HG02884 (cell line): Measurements from ENCODE around the gene RIC8A.
"Not testable (repeated sequence)": the region's sequence is repeated elsewhere in the genome, so short reads cannot be mapped to it uniquely, and the experiment has no call there.

Experiments
- ATAC-seq: cut with Tn5 transposase; IDR thresholded peaks from one replicate; pipeline ENCODE4 v1.9.1; 2021; ENCODE audit warnings: mild to moderate bottlenecking, moderate library complexity; ENCODE audit not compliant: unreplicated experiment

RIC8A gene

DNA sequence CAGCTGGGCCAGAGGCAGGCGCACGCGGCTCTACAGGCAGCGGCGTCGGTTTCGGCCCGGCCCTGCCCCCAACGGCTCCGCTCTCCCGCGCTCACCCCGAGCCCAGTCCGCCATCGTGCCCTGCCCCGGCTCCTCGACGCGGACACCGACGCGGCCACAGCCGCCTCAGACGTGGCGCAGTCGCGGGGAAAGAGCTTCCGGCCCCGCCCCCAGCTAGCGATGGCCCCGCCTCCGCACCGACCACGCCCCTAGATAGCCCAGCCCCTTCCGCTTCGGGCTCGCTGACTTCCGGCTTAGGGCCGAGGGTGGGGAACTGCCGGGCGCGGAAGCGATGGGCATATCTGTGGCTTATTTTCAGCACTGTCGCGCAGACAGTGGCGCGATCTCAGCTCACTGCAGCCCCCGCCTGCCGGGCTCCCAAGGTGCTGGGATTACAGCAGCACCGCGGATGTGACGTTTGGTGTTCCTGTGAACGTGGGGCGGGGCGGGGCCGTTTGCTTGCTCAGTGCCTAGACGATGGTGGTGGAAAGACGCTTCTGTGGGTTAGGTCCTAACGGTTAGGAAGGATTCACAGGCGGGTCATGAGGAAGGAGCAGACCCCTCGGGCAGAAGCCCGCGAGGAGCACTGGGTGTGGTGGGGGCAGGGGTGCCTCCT is at the start of gene RIC8A, which contains the start of gene BET1L:
Gene RIC8A, plus strand, starts transcription at position 501 of the 655 bp plus-strand sequence. CDS start 1,147 bp downstream, outside the sequence.
Gene BET1L, minus strand, starts transcription at position 192 of the 655 bp plus-strand sequence. Its CDS starts 78 bp downstream, at position 114.
- ATAC-seq, result peak; percentile 66

DNA sequence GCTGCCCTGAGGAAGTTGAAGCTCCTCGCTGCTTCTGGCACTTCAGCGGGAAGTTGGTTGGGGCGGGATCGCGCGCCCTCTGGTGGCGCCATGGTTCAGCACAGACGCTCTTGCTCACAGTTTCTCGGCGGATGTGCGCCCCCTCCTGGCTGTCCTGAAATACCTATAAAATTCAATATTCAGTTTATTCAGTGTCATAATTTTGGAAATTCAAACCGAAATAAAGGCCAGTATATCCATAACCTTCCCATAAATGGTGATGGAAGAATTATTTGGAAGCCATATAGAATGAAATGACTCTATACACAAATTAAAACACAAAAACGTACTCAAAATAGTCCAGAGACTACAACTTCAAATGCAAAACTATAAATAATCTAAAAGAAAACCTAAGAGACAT is 27.3 kb upstream of the RIC8A start:
- not testable (repeated sequence) for ATAC-seq

DNA sequence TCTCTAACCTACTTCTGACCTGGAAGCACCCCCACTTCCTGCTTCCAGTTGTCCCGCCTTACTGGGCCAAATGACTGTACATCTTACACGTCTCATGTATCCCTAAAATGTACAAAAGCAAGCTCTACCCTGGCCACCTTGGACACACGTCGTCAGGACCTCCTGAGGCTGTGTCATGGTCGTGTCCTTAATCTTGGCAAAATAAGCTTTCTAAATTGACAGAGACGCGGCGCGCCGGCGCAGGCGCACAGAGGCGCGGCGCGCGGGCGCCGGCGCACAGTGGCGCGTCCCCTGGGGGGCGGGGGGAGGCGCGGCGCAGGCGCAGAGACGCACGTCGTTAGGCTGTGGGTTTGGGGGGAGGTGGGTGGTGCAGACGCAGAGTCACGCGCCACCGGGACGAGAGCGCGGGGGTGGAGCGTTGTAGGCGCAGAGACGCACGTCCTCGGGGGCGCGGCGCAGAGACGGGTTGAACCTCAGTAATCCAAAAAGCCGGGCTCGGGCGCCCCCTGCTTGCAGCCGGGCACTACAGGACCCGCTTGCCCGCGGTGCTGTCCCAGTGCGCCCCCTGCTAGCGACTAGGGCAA is 18.2 kb upstream of the RIC8A start:
- ATAC-seq, result not testable (repeated sequence)

DNA sequence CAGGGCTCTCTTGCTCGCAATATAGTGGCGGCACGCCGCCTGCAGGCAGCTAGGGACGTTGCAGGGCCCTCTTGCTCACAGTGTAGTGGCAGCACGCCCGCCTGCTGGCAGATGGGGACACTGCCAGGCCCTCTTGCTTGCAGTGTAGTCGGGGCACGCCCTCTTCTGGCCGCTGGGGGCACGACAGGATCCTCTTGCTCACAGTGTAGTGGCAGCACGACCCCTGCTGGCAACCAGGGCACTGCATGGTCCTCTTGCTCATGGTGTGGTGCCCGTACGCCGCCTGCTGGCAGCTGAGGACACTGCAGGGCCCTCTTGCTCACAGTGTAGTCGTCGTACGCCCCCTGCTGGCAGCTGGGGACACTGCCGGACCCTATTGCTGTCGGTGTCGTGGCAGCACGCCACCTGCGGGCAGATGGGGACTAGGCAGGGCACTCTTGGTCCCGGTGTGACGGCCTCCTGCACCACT is 17.6 kb upstream of the RIC8A start:
- ATAC-seq, result peak; percentile 63

DNA sequence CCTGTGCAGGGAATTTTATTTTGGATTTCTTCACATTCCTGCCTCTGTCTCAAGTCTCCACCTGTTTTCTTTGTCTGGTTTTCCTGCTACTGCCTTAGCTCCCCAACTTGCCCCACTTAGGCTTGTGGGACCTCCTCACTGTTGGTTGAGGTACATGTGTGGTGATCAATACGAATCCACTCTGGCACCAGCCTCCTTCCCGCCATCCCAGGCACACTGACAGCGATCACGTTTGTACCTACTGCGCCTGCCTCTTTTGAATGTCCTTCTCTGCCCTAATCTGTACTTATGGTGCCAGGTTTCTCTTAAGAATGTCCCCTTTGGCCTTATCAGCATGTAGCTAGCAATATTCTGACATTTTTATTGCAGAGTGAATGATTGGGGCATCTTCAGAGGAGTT is 17.0 kb upstream of the RIC8A start:
- not testable (repeated sequence) for ATAC-seq

DNA sequence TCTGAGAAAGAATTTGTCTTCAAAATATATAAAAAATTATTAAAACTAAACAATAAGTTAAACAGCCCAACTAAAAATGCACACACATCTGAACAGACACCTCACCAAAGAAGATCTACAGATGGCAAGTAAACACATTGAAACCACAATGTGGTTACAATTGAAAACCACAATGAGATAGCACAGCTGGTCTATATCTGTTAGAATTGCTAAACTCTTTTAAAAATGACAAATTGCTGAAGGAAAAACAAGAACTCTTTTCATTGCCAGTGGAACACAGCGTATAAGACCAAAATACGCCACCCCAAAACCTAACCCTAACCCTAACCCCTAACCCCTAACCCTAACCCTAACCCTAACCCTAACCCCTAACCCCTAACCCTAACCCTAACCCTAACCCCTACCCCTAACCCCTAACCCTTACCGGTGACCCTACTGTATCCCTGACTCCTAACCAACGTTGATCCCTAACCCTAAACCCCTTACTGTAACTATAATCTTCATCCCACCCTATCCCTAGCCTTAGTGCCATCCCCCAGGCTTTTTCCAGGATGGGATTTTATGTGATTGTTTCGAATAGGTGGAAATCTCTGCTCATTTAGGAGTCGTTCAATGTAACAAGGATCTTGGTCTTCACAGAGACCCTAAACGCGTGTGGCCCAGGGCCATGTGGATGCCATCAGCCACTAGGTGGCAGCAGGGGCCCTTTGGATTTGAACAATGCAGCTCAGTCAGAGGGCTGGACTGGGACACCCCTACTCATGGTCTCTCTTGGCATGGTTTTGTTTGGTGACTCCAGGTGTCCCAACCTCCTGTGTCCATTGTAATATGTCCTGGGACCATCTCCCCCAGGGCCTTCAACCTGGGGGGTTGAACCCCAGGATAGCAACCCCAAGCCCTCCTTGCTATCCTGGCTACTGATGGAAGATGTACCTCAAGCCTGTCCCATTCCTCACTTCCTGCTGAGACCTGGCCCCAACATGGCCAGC is 15.7 kb upstream of the RIC8A start:
- not testable (repeated sequence) for ATAC-seq

DNA sequence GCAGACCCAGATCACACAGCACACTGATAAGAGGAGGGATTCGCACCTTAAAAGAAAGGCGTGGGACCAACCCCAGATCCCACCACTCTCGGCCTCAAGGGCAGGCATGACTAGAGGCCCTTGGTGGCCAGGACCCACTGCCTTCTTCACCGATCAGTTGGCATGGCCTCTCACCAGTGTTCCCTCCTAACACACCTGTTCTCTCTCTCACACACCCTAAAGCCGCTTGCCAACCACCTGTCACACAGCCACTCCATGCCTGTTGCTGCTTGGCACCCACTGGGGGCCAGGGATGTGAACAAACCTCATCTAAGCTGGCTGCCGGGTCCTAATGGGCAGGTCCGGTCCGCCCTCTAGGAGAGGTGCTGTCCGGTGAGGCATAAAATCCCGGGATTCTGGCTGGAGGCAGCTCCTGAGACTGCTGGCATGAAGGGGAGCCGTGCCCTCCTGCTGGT is 14.8 kb upstream of the RIC8A start, which contains the start of gene SCGB1C1:
Gene SCGB1C1, plus strand, starts transcription at position 405 of the 455 bp plus-strand sequence. Its CDS starts 22 bp downstream, at position 427.
- not testable (repeated sequence) for ATAC-seq

DNA sequence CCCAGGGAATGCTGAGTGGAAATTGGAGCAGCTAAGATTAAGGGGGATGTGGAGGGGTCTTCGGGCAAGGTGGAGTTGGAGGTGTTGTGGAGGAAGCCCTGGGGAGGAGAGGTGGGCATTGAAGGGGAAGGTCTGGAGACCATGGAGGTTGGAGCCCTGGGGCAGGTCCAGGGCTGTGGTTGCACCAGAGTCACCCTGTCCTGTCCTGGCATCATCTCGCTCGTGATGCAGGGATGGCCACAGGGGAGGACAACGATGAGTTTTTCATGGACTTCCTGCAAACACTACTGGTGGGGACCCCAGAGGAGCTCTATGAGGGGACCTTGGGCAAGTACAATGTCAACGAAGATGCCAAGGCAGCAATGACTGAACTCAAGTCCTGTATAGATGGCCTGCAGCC is 14.0 kb upstream of the RIC8A start:
- ATAC-seq, result not testable (repeated sequence)

DNA sequence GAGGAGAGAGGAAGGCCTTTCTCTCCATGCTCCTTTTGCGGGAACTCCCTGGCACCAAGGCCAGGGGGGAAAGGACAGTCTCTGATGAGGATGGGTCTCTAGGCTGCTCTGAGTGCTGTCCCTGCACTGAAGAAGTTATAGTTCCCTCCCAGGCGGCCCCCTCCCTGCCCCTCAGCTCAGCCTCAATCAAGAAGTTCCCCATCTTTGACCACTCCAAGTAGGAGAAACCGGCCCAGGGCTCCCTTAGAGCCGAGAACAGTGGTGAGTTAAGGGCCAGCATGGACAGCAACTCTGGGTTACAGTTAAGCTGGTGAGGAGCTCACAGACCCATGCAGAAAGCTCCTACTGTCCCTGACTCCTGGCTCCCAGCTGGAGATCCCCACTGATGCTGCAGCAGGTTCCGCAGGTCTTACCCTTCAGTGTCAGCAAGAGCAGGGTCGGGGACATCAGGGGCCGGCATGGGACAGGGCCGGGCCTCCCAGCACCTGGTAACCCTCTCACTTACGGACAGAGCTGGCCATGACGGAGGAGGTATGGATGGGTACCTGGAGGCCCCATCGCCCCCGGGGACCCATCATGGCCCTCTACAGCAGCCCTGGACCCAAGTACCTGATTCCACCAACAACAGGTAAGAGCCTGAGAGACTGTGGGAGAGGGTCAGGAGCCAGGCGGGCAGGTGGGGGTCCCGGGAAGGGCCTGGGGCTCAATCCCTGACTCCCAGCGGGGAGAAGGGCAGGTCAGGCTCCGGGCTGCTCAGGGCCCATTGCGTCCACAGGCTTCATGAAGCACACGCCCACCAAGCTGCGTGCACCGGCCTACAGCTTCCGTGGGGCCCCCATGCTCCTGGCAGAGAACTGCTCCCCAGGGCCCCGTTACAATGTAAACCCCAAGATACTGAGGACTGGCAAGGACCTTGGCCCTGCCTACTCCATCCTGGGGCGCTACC is 10.4 kb upstream of the RIC8A start:
- ATAC-seq, result no peak

DNA sequence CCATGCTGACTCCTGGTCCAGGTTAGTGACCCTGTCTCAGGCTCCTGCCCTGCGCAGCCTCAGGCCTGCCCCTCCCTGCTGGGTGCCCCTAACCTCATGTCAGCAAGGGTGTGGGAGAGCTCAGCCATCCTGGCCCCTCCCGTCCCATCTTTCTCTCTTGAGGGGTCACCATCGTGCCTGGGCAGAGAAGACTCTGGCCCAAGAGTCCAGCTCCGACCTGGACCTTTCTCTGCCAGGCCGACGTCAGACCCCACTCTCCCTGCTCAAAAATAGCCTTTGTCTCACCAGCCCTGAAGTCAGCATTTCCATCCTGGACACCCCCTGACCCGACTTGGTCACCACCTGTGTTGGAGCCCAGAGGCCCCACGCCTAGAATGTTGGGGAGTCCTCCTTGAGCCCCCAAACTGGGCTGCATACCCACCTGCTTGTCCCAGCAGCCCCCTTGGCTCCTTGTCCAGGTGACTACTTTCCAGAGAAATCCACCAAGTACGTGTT is 9.7 kb upstream of the RIC8A start:
- no peak for ATAC-seq

DNA sequence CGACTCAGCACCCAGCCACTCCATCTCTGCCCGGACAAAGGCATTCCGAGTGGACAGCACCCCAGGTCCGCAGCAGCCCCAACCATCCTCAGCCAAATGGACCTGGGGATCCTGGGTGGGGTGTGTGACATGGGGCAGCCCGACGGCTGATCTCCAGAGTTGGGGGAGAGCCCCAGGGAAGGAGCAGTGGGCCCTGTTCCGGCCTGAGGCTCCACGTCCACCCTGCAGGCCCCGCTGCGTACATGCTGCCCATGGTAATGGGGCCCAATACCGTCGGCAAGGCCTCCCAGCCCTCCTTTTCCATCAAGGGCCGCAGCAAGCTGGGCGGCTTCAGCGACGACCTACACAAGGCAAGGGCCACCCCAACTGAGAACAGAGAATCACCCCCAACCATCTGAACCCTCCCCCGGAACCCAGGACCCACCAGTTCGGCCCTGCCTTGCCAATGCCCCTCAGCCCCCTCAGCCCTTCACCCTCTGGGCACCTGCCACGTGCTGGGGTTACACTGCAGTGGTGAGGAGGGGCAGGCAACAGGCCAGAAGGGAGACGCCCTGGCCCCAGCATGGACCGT is 9.2 kb upstream of the RIC8A start:
- no peak for ATAC-seq

DNA sequence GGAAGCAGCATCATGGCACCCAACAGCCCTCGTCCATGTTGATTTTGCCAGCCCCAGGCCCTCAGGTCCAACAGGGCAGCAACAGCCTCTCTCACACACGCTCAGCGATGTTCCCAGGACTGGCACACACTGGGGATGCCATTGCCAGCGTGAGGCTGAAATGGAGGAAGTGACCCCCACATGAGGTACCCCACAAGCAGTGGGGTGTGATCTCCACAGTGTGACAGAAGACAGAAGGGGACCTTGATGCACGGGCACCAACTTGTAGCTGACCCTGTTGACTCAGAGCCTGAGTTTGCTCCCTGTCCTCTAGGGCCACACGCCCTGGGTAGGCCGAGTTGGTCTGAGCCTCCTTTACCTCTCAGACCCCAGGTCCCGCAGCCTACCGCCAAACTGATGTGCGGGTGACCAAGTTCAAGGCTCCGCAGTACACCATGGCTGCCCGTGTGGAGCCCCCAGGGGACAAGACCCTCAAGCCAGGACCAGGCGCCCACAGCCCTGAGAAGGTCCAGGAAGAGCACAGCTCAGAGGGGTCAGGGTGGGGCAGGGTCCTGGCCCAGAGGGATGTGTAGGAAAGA is 8.4 kb upstream of the RIC8A start:
- ATAC-seq, result no peak

DNA sequence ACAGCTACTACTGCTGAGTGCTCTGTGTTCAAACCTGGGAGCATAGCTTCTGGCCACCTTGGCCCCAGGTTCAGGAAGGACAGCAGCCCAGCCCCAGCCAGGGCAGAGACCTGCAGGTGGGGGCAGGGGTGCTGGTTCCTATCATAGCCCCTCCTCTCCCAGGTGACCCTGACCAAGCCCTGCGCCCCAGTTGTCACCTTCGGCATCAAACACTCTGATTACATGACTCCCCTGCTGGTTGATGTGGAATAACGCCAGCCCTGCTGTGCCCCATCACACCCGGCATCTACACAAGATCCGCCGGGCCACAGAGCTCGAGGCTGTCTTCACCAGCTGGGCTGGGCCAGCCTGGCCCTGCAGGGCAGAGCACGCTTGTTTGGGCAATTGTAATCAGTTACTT is 7.7 kb upstream of the RIC8A start:
- no peak for ATAC-seq

DNA sequence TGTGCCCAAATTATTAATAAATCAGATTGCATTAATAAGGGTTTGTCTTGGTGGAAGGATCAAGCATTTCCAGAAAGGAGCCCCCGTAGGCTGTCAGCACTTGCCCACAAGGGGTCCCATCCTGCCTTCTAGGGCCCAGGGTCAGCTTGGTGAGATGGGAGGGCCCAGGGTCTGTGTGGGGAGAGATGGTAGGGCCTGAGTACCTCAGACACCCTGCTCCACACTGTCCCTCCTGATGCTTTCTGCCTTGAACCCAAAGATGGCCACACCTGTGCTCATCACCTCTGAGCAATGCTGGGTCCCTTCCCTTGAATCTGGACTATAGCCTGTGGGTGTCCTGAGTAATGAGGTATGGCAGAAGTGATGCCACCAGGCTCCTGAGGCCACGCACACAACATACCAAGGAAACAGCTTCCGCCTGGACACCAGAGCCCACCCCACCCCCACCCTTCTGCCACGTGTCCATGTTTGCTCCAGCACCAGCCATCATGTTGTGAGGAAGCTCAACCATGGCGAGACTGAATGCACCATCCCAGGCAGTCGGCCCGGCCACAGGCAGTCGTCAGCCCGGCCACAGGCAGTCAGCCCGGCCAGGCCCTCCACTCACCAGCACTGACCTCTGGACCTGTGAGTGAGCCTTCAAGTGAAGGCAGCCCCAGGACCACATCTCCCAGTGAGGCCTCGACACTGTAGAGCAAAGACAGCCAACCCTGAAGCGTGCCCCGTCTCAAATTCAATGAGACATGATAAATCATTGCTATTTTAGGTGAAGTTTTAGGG is 7.1 kb upstream of the RIC8A start:
- no peak for ATAC-seq

DNA sequence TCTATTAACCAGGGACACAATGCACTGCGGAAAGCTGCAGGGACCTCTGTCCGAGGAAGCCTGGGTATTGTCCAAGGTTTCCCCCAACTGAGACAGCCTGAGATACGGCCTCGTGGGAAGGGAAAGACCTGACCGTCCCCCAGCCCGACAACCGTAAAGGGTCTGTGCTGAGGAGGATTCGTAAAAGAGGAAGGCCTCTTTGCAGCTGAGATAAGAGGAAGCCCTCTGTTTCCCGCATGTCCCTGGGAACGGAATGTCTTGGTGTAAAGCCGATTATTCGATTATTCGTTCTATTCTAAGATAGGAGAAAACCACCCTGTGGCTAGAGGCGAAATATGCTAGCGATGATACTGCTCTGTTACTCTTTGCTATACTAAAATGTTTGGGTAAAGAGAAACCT is 5.5 kb upstream of the RIC8A start:
- no peak for ATAC-seq

DNA sequence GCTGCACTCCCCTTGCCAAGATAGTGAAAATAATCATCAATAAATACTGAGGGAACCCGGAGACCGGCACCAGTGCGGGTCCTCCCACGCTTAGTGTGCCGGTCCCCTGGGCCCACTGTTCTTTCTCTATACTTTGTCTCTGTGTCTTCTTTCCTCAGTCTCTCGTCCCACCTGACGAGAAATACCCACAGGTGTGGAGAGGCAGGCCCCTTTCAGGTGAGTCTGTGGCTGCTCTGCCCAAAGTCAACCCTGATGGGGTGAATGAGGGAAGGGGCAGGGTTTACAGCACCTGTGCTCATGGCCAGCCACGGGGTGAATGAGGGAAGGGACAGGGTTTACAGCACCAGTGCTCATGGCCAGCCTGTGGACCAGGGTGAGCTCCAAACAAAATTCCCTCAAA is 5.0 kb upstream of the RIC8A start:
- no peak for ATAC-seq

DNA sequence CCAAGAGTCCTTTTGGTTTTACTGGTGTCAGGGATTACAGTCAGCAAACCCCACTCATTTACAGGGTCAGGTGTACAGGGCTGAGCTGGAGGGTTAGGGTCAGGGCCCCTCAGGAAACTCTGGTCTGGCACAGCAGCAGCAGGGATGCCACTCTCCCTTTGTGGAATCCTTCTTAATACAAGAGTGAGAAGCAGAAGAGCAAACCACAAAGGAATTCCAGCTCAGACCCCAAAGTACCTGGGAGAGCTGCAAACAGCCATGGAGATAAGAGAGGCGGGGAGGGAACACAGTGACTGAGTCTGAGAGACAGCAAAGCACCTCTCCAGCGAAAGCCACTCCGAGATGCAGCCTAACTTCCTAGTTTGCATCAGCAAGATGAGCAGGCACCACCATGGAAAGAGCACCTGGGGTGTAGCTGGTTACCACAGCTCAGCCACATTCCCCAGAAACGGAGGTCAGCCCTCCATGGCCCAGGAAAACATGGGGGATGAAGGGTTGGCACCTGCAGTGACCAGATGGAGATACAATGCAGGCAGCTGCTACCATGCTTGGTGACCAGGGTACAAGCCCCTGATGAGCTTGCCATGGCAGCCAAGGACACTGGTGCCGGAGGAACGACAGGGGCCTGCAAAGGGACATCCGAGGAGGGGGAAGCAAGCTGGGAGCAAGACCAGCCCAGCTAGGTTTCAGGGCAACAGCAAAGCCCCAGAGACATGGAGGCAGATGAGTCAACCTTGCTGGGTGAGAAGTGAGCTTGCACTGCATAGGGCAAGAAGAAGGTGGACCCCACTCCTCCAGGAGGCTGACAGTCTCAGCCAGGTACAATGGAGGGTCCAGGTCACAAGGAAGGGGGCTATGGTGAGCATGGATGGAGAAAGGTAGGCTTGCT is 4.2 kb upstream of the RIC8A start:
- no peak for ATAC-seq
